COLO668 (cell line): ENCODE results near the gene NTRK2.

ENCODE experiments used
- DNase-seq: peaks from one replicate; lab custom pipeline; 2025; ENCODE audit not compliant: unreplicated experiment; lab: John Stamatoyannopoulos, UW

Gene NTRK2

GRCh38 chr9:84778570-84778969 is 109.0 kb downstream of the NTRK2 start:
- no peak for DNase-seq

- no peak for DNase-seq
Measured at GRCh38 chr9:84779883-84780282, 110.4 kb downstream of the NTRK2 start.

DNA sequence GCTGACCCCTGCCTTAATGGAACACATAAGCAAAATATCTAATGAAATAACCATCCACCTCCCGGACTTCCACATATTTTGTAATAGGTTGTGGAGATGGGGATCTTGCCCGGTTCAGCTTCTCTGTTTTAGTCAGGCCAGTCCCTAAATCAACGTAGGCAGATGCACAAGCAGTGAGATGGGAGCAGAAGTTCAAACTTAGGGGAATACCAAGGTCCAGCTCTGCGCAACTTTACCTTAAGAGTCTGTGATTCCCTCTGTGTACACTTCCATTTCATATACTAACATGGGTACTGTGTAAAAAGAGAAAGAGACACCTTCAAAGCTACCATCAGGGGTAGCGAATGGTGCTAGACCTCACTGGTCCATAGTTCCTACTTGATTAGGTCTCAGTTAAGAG is 110.9 kb downstream of the NTRK2 start:
- no peak for DNase-seq

GRCh38 chr9:84781458-84781857 is 111.9 kb downstream of the NTRK2 start:
- no peak for DNase-seq

DNA sequence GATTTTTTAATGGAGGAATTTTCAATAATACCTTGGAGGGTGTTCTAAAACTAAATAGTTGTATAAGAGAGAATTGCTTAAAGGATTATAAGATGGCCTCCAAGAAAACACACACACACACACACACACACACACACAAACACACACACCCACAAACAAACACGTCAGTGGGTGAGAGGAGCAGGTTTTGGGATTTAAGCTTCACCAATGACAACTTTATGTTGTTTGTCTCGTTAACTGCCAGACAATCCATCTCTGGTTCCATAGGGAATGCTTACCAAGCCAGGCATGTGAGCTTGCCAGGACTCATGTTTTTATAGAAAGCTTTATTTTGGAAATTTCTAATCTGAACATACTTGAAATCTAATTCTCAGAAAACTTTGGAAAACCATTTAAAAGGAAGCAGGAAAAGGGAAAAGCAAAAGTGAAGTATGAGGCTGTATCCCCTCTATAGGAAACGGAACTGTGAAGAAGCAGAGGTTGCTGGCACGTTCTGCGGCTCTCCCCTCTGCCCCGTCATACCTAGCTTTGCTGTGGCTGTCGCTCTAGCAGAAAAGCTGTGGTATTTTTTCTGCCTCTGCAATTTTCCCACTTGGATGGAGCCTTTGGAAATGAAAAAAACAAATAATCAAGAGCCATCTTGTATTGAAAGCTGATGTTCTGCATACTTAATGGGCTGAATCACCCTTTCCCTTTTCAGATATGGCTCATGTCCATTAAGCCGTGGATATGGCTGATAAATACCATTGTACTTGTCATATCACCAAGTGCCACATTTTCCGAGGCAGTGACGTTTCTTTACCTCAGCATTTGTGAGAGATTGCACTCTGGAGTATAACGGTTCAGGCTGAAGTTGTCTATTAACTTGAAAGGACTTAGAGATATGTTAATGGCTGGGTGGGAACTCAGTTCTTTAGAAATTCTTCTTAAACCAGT is 112.7 kb downstream of the NTRK2 start:
- no peak for DNase-seq

DNA sequence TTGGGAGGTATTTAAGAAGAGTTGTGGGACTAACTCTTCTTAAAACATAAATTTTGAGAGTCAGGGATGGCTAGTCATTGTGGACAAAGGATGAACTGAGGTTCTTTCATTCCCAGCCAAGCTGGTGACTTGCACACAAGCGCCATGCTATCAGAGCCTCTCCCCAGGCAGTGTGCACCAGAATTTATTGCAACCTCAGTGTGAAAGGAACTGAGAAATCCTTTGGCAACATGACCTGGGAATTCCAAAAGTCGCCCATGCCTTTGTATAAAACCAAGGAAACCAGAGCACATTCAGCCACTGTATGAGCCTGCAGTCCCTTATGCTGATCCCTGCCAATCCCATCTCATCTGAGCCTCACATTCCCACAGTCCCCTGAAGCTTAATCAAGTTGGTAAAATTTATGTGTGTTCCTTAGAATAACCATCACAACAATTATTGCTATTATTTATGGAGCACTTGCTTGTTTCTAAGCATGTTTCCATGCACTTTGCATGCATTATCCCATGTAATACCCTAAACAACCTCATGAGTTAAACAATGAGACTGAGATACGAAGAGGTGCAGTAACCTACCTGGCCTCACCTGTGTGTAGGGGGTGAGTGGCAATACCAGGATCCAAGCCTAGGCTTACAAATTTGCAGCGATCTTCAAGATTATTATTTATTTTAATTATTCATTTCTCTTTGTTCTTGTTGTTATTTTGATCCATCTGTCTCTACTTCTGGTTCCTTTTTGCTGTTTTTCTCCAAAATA is 116.4 kb downstream of the NTRK2 start:
- DNase-seq: no peak

- no peak for DNase-seq
Measured at GRCh38 chr9:84788803-84789462, 119.4 kb downstream of the NTRK2 start.

DNA sequence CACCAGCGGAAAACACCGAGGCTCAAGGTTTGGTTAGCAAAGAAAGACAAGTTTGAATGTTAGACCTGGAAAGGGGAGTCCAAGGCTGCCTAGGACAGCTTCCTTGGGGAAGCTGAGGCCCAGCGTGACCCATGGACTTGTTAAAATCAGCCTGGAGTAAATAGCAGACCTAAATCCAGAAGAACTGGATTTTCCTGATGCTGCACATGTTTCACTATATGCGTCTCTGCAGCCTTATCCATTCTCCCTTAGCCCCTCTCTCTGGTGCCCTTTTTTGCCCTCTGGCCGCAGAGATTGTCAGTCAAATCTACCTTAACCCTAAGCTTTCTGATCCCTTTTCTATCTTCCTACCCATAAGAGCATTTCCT is 119.9 kb downstream of the NTRK2 start:
- DNase-seq: no peak

- no peak for DNase-seq
Measured at GRCh38 chr9:84791643-84792042, 122.1 kb downstream of the NTRK2 start.

GRCh38 chr9:84793251-84793650 is 123.7 kb downstream of the NTRK2 start:
- no peak for DNase-seq

DNA sequence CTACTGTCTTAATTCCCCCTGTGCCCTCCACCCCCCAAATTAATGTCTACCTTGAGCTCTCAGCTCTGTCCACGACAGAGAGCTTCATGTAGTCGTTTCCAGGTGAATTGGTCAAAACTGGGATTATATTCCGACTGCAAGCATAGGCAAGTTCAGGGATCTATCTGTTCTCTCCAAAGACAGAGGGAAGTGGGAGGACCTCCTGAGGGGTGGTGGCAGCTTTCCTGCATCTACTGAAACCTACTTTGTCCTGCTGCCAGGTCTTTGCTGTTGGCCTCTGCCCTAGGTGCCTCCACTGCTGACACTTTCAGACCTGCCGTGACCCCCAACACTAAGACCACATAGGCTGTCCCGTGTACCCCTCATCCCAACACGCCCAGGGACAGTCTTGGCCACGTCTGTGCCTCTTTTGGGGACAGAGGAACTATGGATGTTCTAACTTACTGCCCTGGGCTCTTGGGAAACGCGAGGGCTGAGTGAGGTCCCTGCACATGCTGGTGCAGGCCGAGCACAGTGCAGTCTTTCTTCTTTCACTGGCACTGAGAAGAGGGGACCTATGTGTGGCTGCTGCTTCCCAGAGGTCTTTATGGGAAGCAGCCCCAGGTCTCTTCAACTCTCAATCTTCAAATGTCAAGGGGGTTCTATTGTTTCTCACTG is 125.6 kb downstream of the NTRK2 start:
- no peak for DNase-seq

- DNase-seq: no peak
Measured at GRCh38 chr9:84796404-84796803, 126.9 kb downstream of the NTRK2 start.

- no peak for DNase-seq
Measured at GRCh38 chr9:84799251-84799650, 129.7 kb downstream of the NTRK2 start.

DNA sequence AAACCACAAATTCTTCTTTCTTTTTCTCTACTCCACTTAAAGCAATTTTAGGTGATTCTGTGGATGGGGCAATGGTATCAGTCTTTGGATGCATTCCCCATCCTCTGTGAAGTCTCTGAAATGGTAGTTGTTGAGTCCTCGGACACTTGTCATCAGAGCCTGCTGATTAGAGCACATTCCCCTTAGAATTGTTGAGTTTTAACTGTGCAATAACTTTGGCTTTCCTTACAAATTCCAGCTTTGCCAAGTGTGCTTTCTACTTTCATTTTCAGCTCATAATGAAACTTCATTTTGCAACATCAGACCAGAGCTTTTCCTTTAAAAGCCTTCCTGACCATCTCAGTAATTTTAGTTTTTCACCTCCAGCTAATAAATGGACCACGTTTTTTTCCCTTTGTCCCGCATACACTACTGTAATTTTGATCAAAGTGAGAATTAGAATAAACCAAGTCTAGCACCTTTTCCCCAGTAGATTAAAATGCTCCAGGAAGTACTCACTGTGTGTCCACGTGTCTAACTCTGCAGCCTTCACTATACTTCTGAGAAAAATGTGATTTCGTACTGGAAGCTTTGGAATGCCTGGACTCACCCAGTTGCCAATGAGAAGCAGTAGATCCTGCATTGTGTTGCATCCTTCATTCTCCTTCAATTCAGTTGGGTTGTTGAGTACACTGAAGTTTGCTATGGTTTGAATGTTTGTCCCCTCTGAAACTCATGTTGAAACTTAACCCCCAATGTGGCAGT is 135.6 kb downstream of the NTRK2 start:
- DNase-seq: no peak

GRCh38 chr9:84807431-84807830 is 137.9 kb downstream of the NTRK2 start:
- no peak for DNase-seq

- DNase-seq: no peak
Measured at GRCh38 chr9:84807870-84808390, 138.4 kb downstream of the NTRK2 start.

- no peak for DNase-seq
Measured at GRCh38 chr9:84808416-84808815, 138.9 kb downstream of the NTRK2 start.

- no peak for DNase-seq
Measured at GRCh38 chr9:84811072-84811750, 141.7 kb downstream of the NTRK2 start.

- DNase-seq: no peak
Measured at GRCh38 chr9:84811751-84812074, 142.2 kb downstream of the NTRK2 start.

- no peak for DNase-seq
Measured at GRCh38 chr9:84812355-84812754, 142.8 kb downstream of the NTRK2 start.
